RCC 7860 (cell line): ENCODE measurements around the gene PACSIN1.

Experiments used
- DNase-seq: peaks from one replicate; pipeline ENCODE4 v3.0.0-alpha.2; 2015; ENCODE audit warnings: low spot score
- FAIRE-seq: peaks from 2 replicates; lab custom pipeline; 2012; peaks lifted over from hg19 to GRCh38; lab: Jason Lieb, UNC

Gene PACSIN1

GRCh38 chr6:34526241-34526972 lies 60.5 kb downstream of the PACSIN1 start:
- FAIRE-seq (no peak), DNase-seq (no peak)

- FAIRE-seq (no peak), DNase-seq (peak; percentile 66)
These were observed 61.3 kb downstream of the PACSIN1 start for GRCh38 chr6:34526992-34527728.

- DNase-seq (no peak), FAIRE-seq (no peak)
These were observed 62.1 kb downstream of the PACSIN1 start for GRCh38 chr6:34527751-34528670.

- FAIRE-seq (no peak), DNase-seq (no peak)
These were observed 63.3 kb downstream of the PACSIN1 start for GRCh38 chr6:34528996-34529664.

GRCh38 chr6:34529665-34530327 lies 63.9 kb downstream of the PACSIN1 start:
- DNase-seq (no peak), FAIRE-seq (no peak)

- DNase-seq: no peak
- no peak for FAIRE-seq
These were observed 65.0 kb downstream of the PACSIN1 start for GRCh38 chr6:34530753-34531365.

GRCh38 chr6:34531580-34532201 lies 65.8 kb downstream of the PACSIN1 start:
- no peak for FAIRE-seq
- no peak for DNase-seq

- FAIRE-seq: no peak
- DNase-seq: no peak
These were observed 66.4 kb downstream of the PACSIN1 start for GRCh38 chr6:34532230-34532629.

GRCh38 chr6:34534146-34534545 lies 68.3 kb downstream of the PACSIN1 start:
- FAIRE-seq (no peak), DNase-seq (no peak)

GRCh38 chr6:34534656-34535055 lies 68.8 kb downstream of the PACSIN1 start:
- no peak for FAIRE-seq
- no peak for DNase-seq

GRCh38 chr6:34535199-34535598 lies 69.3 kb downstream of the PACSIN1 start:
- DNase-seq (no peak), FAIRE-seq (no peak)

GRCh38 chr6:34535646-34536045 lies 69.8 kb downstream of the PACSIN1 start:
- DNase-seq (no peak), FAIRE-seq (no peak)

- DNase-seq (no peak), FAIRE-seq (no peak)
These were observed 70.5 kb downstream of the PACSIN1 start for GRCh38 chr6:34536251-34536958.

- FAIRE-seq (no peak), DNase-seq (no peak)
These were observed 71.3 kb downstream of the PACSIN1 start for GRCh38 chr6:34536959-34537848.

GRCh38 chr6:34537922-34538550 lies 72.2 kb downstream of the PACSIN1 start:
- FAIRE-seq (no peak), DNase-seq (no peak)

GRCh38 chr6:34538581-34538980 lies 72.7 kb downstream of the PACSIN1 start:
- DNase-seq: no peak
- FAIRE-seq: no peak

- DNase-seq (no peak), FAIRE-seq (no peak)
These were observed 73.3 kb downstream of the PACSIN1 start for GRCh38 chr6:34539181-34539580.
